ENCODE data around the gene GFOD1.
"Not testable (repeated sequence)": the region's sequence is repeated elsewhere in the genome, so short reads cannot be mapped to it uniquely, and the experiment has no call there.

The GFOD1 gene

GRCh38 chr6:13450628-13451027 lies 36.8 kb downstream of the GFOD1 start:
- TF ChIP-seq, protein P1, sequence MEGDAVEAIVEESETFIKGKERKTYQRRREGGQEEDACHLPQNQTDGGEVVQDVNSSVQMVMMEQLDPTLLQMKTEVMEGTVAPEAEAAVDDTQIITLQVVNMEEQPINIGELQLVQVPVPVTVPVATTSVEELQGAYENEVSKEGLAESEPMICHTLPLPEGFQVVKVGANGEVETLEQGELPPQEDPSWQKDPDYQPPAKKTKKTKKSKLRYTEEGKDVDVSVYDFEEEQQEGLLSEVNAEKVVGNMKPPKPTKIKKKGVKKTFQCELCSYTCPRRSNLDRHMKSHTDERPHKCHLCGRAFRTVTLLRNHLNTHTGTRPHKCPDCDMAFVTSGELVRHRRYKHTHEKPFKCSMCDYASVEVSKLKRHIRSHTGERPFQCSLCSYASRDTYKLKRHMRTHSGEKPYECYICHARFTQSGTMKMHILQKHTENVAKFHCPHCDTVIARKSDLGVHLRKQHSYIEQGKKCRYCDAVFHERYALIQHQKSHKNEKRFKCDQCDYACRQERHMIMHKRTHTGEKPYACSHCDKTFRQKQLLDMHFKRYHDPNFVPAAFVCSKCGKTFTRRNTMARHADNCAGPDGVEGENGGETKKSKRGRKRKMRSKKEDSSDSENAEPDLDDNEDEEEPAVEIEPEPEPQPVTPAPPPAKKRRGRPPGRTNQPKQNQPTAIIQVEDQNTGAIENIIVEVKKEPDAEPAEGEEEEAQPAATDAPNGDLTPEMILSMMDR (IDR thresholded peaks at IDR 0.05; ENCODE audit: insufficient read depth, missing control alignments) = no peak

GRCh38 chr6:13447949-13448724 lies 39.3 kb downstream of the GFOD1 start:
- TF ChIP-seq, protein P1 (IDR thresholded peaks at IDR 0.05; ENCODE audit: insufficient read depth, missing control alignments) = no peak
- FAIRE-seq (no peak), DNase-seq (ENCODE audit: insufficient read length, low spot score) (no peak)

More at GRCh38 chr6:13450628-13451027, 36.8 kb downstream of the GFOD1 start:
- no peak for FAIRE-seq
- no peak for DNase-seq (ENCODE audit: insufficient read length, low spot score)

DNA sequence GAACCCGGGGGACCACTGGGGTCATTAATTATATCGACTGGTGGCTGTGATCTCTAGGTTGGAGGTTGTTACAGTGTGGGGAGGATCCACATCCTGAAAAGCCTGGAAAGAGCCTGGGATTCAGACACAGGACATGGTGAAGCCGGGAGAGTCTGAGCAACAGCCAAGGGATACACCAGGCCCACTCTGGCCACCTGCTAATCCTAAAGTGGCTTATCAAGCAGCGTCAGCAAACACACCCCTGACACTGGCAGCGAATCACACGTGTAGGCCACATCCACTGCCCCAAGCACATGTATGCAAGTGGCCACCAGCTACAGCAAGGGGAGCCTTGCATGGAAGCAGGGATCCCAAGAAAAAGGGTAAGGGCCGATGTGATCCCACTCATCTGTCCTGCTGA lies 41.0 kb downstream of the GFOD1 start:
- DNase-seq (ENCODE audit: insufficient read length, low spot score) = no peak
- TF ChIP-seq, protein P1 (IDR thresholded peaks at IDR 0.05; ENCODE audit: insufficient read depth, missing control alignments) = no peak
- no peak for FAIRE-seq

DNA sequence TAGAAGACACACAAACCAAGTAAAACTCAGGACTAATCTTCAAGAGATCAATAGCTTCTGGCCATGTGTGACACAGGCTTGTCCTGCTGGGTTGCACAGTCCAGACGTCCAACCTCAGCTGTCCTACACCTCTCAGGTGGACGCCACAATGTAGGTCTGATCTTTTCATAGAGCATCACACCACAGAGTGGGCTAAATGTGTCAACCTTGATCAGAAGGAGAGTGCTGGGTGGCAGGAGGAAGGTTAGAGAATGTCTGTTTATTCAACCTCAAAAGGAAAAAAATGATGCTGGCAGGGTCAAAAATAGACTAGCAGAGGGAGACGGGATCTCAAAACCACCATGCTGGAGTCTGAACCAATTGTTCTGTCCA lies 41.7 kb downstream of the GFOD1 start:
- FAIRE-seq (no peak), DNase-seq (ENCODE audit: insufficient read length, low spot score) (no peak)
- TF ChIP-seq, protein P1 (IDR thresholded peaks at IDR 0.05; ENCODE audit: insufficient read depth, missing control alignments) = no peak

GRCh38 chr6:13445005-13445743 lies 42.2 kb downstream of the GFOD1 start:
- TF ChIP-seq, protein P1 (IDR thresholded peaks at IDR 0.05; ENCODE audit: insufficient read depth, missing control alignments) = no peak
- no peak for DNase-seq (ENCODE audit: insufficient read length, low spot score)
- peak; percentile 29 for FAIRE-seq

- FAIRE-seq (no peak), DNase-seq (ENCODE audit: insufficient read length, low spot score) (no peak)
- TF ChIP-seq, protein P1 (IDR thresholded peaks at IDR 0.05; ENCODE audit: insufficient read depth, missing control alignments) = no peak
Measured at GRCh38 chr6:13444604-13445003, 42.8 kb downstream of the GFOD1 start.

GRCh38 chr6:13443978-13444377 lies 43.4 kb downstream of the GFOD1 start:
- FAIRE-seq; DNase-seq (ENCODE audit: insufficient read length, low spot score): not testable (repeated sequence)

Measured in D721Med (cell line).